H1 (cell line): ENCODE data around the gene TCP11. TPM values are rescaled to one million over a fixed set of nuclear protein-coding genes. Genes with fewer than 3 reads are reported as not detected.

ENCODE experiments used
- CTCF ChIA-PET: fragments of 300-600 bp; sonication (Branson Sonifier 250); formaldehyde crosslinking; loops from one replicate; lab custom pipeline; 2021; ENCODE audit not compliant: partially characterized antibody; lab: Charles Lee
- POLR2A ChIA-PET: fragments of 300-600 bp; sonication (Branson Sonifier 250); formaldehyde crosslinking; loops from one replicate; lab custom pipeline; 2021; ENCODE audit warnings: inconsistent platforms; ENCODE audit not compliant: partially characterized antibody; lab: Charles Lee
- DNase-seq, 2 experiments: peaks; one replicate each; pipeline versions ENCODE4 v3.0.0 to v3.0.0-alpha.2; 2010 to 2022; ENCODE audit warnings: low spot score in 2 of 2, low read depth in 1 of 2, mixed read lengths in 1 of 2
- FAIRE-seq: peaks from 2 replicates; lab custom pipeline; 2011; peaks lifted over from hg19 to GRCh38; lab: Jason Lieb, UNC
- H2AFZ ChIP-seq: 2 replicates; pipeline ENCODE4 v1.8.1; 2012; ENCODE audit warnings: low read length, inconsistent platforms
- H2AK5ac ChIP-seq: 2 replicates; pipeline ENCODE4 v1.6.1; 2013; ENCODE audit warnings: low read depth, low read length
- H2BK120ac ChIP-seq: replicated peaks from 2 replicates; pipeline ENCODE3; 2013; ENCODE audit warnings: low read depth, low read length, inconsistent platforms
- H2BK12ac ChIP-seq: 2 replicates; pipeline ENCODE4 v1.6.1; 2013; ENCODE audit warnings: low read depth, low read length
- H2BK15ac ChIP-seq: 2 replicates; pipeline ENCODE4 v1.6.1; 2013; ENCODE audit warnings: low read length
- H2BK20ac ChIP-seq: 2 replicates; pipeline ENCODE4 v1.6.1; 2013; ENCODE audit warnings: low read length
- H2BK5ac ChIP-seq: 2 replicates; pipeline ENCODE4 v1.6.1; 2013; ENCODE audit warnings: low read depth, low read length
- H3K14ac ChIP-seq: 2 replicates; pipeline ENCODE4 v1.6.1; 2013; ENCODE audit warnings: inconsistent platforms; ENCODE audit not compliant: insufficient read length
- H3K18ac ChIP-seq: 2 replicates; pipeline ENCODE4 v1.6.1; 2013; ENCODE audit warnings: low read length; ENCODE audit errors: extremely low read depth
- H3K23ac ChIP-seq: 2 replicates; pipeline ENCODE4 v1.6.1; 2013; ENCODE audit warnings: inconsistent platforms; ENCODE audit not compliant: insufficient read length
- H3K23me2 ChIP-seq: 2 replicates; pipeline ENCODE4 v1.6.1; 2013; ENCODE audit warnings: low read depth, low read length
- H3K27ac ChIP-seq: 2 replicates; pipeline ENCODE4 v1.6.1; 2011; ENCODE audit warnings: low read depth, low read length, inconsistent platforms
- H3K27me3 ChIP-seq, 4 experiments: replicated peaks in 1 of 4; 1 replicate in 1 of 4; 2 replicates in 3 of 4; pipeline versions ENCODE4 v1.6.1 to v1.8.1; 2011 to 2013; ENCODE audit warnings: low read length in 3 of 4, mild to moderate bottlenecking in 3 of 4, inconsistent platforms in 2 of 4, mixed read lengths in 2 of 4, moderate library complexity in 1 of 4; ENCODE audit not compliant: control insufficient read depth in 3 of 4, insufficient read depth in 3 of 4; ENCODE audit errors: extremely low read depth in 1 of 4
- H3K36me3 ChIP-seq, 4 experiments: 2 replicates each; pipeline versions ENCODE4 v1.6.1 to v1.8.1; 2011 to 2013; ENCODE audit warnings: mild to moderate bottlenecking in 4 of 4, low read length in 3 of 4, moderate library complexity in 2 of 4, control low read depth in 1 of 4, inconsistent platforms in 1 of 4; ENCODE audit not compliant: insufficient read depth in 4 of 4, control insufficient read depth in 2 of 4
- H3K4ac ChIP-seq: replicated peaks from 2 replicates; pipeline ENCODE3; 2013; ENCODE audit warnings: low read length, low read depth, mixed read lengths, inconsistent platforms; ENCODE audit not compliant: insufficient read length
- H3K4me1 ChIP-seq, 4 experiments: replicated peaks in 1 of 4; 1 replicate in 1 of 4; 2 replicates in 3 of 4; pipeline versions ENCODE4 v1.6.1 to v1.8.1; 2011 to 2013; ENCODE audit warnings: low read length in 3 of 4, inconsistent platforms in 2 of 4, mixed read lengths in 1 of 4; ENCODE audit not compliant: insufficient read depth in 4 of 4, control insufficient read depth in 3 of 4
- H3K4me2 ChIP-seq, 2 experiments: 2 replicates each; pipeline versions ENCODE4 v1.6.1 to v1.8.1; 2011 to 2013; ENCODE audit warnings: low read depth in 2 of 2, low read length in 2 of 2, control low read depth in 1 of 2, inconsistent platforms in 1 of 2, mild to moderate bottlenecking in 1 of 2; ENCODE audit not compliant: insufficient read depth in 1 of 2
- H3K4me3 ChIP-seq, 4 experiments: fragments of 200-600, 300-600 bp in 1 of 4; sonication (generic), shearing (Covaris generic), sonication (Bioruptor Twin) in 1 of 4; 2 replicates each; pipeline versions ENCODE4 v1.5.1 to v1.8.1; 2011 to 2016; ENCODE audit warnings: low read length in 4 of 4, low read depth in 3 of 4, control low read depth in 2 of 4, inconsistent platforms in 2 of 4, mild to moderate bottlenecking in 2 of 4, mixed read lengths in 1 of 4, moderate library complexity in 1 of 4; ENCODE audit not compliant: insufficient read depth in 2 of 4; ENCODE audit errors: extremely low read depth in 1 of 4
- H3K56ac ChIP-seq: replicated peaks from 2 replicates; pipeline ENCODE3; 2013; ENCODE audit warnings: low read depth, mild to moderate bottlenecking, mixed read lengths, low read length, inconsistent platforms; ENCODE audit not compliant: insufficient read length
- H3K79me1 ChIP-seq: 2 replicates; pipeline ENCODE4 v1.6.1; 2013; ENCODE audit warnings: low read depth, low read length, control low read depth
- H3K79me2 ChIP-seq, 2 experiments: 2 replicates each; pipeline versions ENCODE4 v1.6.1 to v1.8.1; 2012 to 2013; ENCODE audit warnings: low read length in 2 of 2, mild to moderate bottlenecking in 2 of 2, inconsistent platforms in 1 of 2; ENCODE audit not compliant: insufficient read depth in 2 of 2, control insufficient read depth in 1 of 2
- H3K9ac ChIP-seq, 4 experiments: replicated peaks in 1 of 4; 1 replicate in 1 of 4; 2 replicates in 3 of 4; pipeline versions ENCODE4 v1.6.1 to v1.8.1; 2011 to 2013; ENCODE audit warnings: low read depth in 3 of 4, low read length in 3 of 4, control low read depth in 2 of 4, mild to moderate bottlenecking in 2 of 4, moderate library complexity in 2 of 4, inconsistent platforms in 1 of 4; ENCODE audit errors: extremely low read depth in 1 of 4
- H3K9me3 ChIP-seq, 2 experiments: 2 replicates each; pipeline versions ENCODE4 v1.6.1 to v1.8.1; 2012 to 2013; ENCODE audit warnings: mild to moderate bottlenecking in 2 of 2, moderate library complexity in 2 of 2, control low read depth in 1 of 2, inconsistent platforms in 1 of 2, low read depth in 1 of 2, low read length in 1 of 2, mixed read lengths in 1 of 2; ENCODE audit not compliant: insufficient read depth in 2 of 2
- H4K20me1 ChIP-seq, 2 experiments: replicated peaks in 1 of 2; 2 replicates each; pipeline versions ENCODE3 to v1.8.1; 2011 to 2013; ENCODE audit warnings: inconsistent platforms in 2 of 2, low read length in 2 of 2, mild to moderate bottlenecking in 1 of 2; ENCODE audit not compliant: insufficient read depth in 2 of 2, control insufficient read depth in 1 of 2
- H4K5ac ChIP-seq: 2 replicates; pipeline ENCODE4 v1.6.1; 2013; ENCODE audit warnings: low read length, low read depth, mixed read lengths, inconsistent platforms; ENCODE audit not compliant: insufficient read length
- H4K8ac ChIP-seq: 2 replicates; pipeline ENCODE4 v1.8.0; 2013; ENCODE audit warnings: mild to moderate bottlenecking, moderate library complexity, low read length, inconsistent platforms; ENCODE audit not compliant: insufficient read depth; ENCODE audit errors: extremely low read depth
- H4K91ac ChIP-seq: replicated peaks from 2 replicates; pipeline ENCODE3; 2013; ENCODE audit warnings: low read length, mixed read lengths, inconsistent platforms; ENCODE audit not compliant: insufficient read length
- CHD2 ChIP-seq: IDR thresholded peaks from 2 replicates; pipeline ENCODE4 v1.6.1; 2012; ENCODE audit warnings: low read length, improper control_type of control experiment
- EGR1 ChIP-seq: IDR thresholded peaks from 2 replicates; pipeline ENCODE4 v1.6.1; 2011; ENCODE audit warnings: low read depth, low read length, borderline replicate concordance
- KDM4A ChIP-seq: IDR thresholded peaks from one replicate; pipeline ENCODE4 v1.7.1; 2012; ENCODE audit warnings: low read depth, mild to moderate bottlenecking, moderate library complexity, low read length, inconsistent platforms; ENCODE audit not compliant: severe bottlenecking
- POLR2A ChIP-seq, 2 experiments: IDR thresholded peaks; 1 replicate in 1 of 2; 2 replicates in 1 of 2; pipeline ENCODE4 v1.6.1; 2011; ENCODE audit warnings: low read depth in 2 of 2, low read length in 2 of 2, mild to moderate bottlenecking in 2 of 2; ENCODE audit errors: control extremely low read depth in 1 of 2
- WGBS, 2 experiments: shearing (Covaris generic) in 1 of 2; methylation state at CpG; one replicate each; pipeline versions ENCODE4 v1.1.6 to v1.1.7; 2013 to 2015; ENCODE audit warnings: low lambda C conversion rate in 2 of 2, mixed read lengths in 2 of 2, inconsistent platforms in 1 of 2, low coverage in 1 of 2, missing lambda C conversion rate in 1 of 2; ENCODE audit not compliant: insufficient replicate concordance in 2 of 2, insufficient coverage in 1 of 2, insufficient read length in 1 of 2; ENCODE audit errors: extremely low coverage in 1 of 2, missing lambda C conversion rate in 1 of 2; 5-methylcytosine and 5-hydroxymethylcytosine counted together
- polyA plus RNA-seq, 7 experiments: library from polyadenylated mRNA; depleted of rRNA in 3 of 7; stranded (reverse) in 5 of 7; unstranded in 2 of 7; fragments of >200 nt in 5 of 7; fragments of 200-250 nt in 2 of 7; gene quantifications; 1 replicate in 5 of 7; 2 replicates in 1 of 7; 4 replicates in 1 of 7; pipeline versions ENCODE4 v1.2.1 to v1.2.3, GENCODE V29; 2011 to 2013; ENCODE audit warnings: missing spikeins in 2 of 7, mixed read lengths in 2 of 7
- total RNA-seq: library from RNA; stranded (reverse); fragmentation: NEBNext Ultra II Directional; extraction: Animal tissue kit (Norgen Biotek cat#: 25700); gene quantifications from 2 replicates; pipeline ENCODE4 v1.2.1, GENCODE V29; 2021
- TF ChIP-seq, protein P1 (sequence below): IDR thresholded peaks from 2 replicates; pipeline ENCODE4 v1.6.1; 2011; ENCODE audit warnings: low read depth, mild to moderate bottlenecking, low read length; ENCODE audit not compliant: insufficient read depth
- TF ChIP-seq, protein P2 (sequence below): IDR thresholded peaks from 2 replicates; pipeline ENCODE4 v1.6.1; 2012; ENCODE audit warnings: inconsistent platforms
- TF ChIP-seq, protein P3 (sequence below), 3 experiments: IDR thresholded peaks; 1 replicate in 2 of 3; 2 replicates in 1 of 3; pipeline versions ENCODE4 v1.5.1 to v1.6.1; 2011; ENCODE audit warnings: low read length in 3 of 3, mild to moderate bottlenecking in 3 of 3, inconsistent platforms in 2 of 3, low read depth in 1 of 3, moderate library complexity in 1 of 3; ENCODE audit not compliant: insufficient read depth in 1 of 3; ENCODE audit errors: control extremely low read depth in 1 of 3

The TCP11 gene
- total and polyA plus RNA-seq, 2 of the 8 experiments (the other 6 are each of a cell fraction or from before 2014, with no cell fraction given), result 0.11 TPM; not detected in 1

DNA sequence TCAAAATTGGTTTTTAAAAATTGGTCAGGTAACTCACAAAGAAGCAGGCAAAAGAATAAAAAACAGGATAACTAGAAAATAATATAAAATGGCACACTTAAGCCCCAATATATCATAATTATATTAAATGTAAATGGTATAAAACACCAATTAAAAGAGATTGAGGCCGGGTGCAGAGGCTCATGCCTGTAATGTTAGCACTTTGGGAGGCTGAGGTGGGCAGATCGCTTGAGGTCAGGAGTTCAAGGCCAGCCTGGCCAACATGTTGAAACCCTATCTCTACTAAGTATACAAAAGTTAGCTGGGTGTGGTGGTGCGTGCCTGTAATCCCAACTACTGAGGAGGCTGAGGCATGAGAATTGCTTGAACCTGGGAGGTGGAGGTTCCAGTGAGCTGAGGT lies 36.1 kb downstream of the TCP11 start:
- H3K27me3 ChIP-seq, result no peaks in the 10 kb centered on the region
- no peak overlapping the region for H3K4me2 ChIP-seq
- ChIA-PET POLR2A (no interaction called here), CTCF (no interaction called here)
- WGBS, 2 experiments, result 93% methylated on average over 3 of the region's 3 CpGs; no CpG with 5 or more reads in 1 of the 2 experiments
- no peak overlapping the region for H2BK12ac ChIP-seq
- no peak overlapping the region for H3K27ac ChIP-seq
- H3K18ac ChIP-seq, result no peak overlapping the region
- H4K91ac ChIP-seq, result no peak overlapping the region
- H3K79me1 ChIP-seq, result no peaks in the 10 kb centered on the region
- H3K9ac ChIP-seq, result no peak overlapping the region
- H3K4me3 ChIP-seq, result no peak overlapping the region
- no peak overlapping the region for H2BK5ac ChIP-seq
- no peak overlapping the region for H2BK20ac ChIP-seq
- DNase-seq (no peak), FAIRE-seq (no peak)
- H2AK5ac ChIP-seq, result no peak overlapping the region
- H2BK15ac ChIP-seq, result no peak overlapping the region
- H3K9me3 ChIP-seq, result no peaks in the 10 kb centered on the region
- H3K4ac ChIP-seq, result no peak overlapping the region
- no peak overlapping the region for H4K8ac ChIP-seq
- no peak overlapping the region for H3K23ac ChIP-seq
- no peak overlapping the region for H4K5ac ChIP-seq
- no peaks in the 10 kb centered on the region for H3K23me2 ChIP-seq
- H4K20me1 ChIP-seq, result no peaks in the 10 kb centered on the region
- no peak overlapping the region for H3K56ac ChIP-seq
- H3K79me2 ChIP-seq, result no peaks in the 10 kb centered on the region
- H3K14ac ChIP-seq, result no peak overlapping the region
- no peaks in the 10 kb centered on the region for H3K4me1 ChIP-seq
- H2AFZ ChIP-seq, result no peak overlapping the region
- TF ChIP-seq, protein P1, sequence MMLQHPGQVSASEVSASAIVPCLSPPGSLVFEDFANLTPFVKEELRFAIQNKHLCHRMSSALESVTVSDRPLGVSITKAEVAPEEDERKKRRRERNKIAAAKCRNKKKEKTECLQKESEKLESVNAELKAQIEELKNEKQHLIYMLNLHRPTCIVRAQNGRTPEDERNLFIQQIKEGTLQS, result no peak
- TF ChIP-seq, protein P2, sequence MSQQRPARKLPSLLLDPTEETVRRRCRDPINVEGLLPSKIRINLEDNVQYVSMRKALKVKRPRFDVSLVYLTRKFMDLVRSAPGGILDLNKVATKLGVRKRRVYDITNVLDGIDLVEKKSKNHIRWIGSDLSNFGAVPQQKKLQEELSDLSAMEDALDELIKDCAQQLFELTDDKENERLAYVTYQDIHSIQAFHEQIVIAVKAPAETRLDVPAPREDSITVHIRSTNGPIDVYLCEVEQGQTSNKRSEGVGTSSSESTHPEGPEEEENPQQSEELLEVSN, result no peak
- TF ChIP-seq POLR2A (IDR thresholded peaks at IDR 0.05; ENCODE audit: control extremely low read depth in 1 of 2, low read depth in 2 of 2, low read length in 2 of 2) (no peak), CHD2 (no peak), EGR1 (no peak), KDM4A (no peak)
- TF ChIP-seq, protein P3, sequence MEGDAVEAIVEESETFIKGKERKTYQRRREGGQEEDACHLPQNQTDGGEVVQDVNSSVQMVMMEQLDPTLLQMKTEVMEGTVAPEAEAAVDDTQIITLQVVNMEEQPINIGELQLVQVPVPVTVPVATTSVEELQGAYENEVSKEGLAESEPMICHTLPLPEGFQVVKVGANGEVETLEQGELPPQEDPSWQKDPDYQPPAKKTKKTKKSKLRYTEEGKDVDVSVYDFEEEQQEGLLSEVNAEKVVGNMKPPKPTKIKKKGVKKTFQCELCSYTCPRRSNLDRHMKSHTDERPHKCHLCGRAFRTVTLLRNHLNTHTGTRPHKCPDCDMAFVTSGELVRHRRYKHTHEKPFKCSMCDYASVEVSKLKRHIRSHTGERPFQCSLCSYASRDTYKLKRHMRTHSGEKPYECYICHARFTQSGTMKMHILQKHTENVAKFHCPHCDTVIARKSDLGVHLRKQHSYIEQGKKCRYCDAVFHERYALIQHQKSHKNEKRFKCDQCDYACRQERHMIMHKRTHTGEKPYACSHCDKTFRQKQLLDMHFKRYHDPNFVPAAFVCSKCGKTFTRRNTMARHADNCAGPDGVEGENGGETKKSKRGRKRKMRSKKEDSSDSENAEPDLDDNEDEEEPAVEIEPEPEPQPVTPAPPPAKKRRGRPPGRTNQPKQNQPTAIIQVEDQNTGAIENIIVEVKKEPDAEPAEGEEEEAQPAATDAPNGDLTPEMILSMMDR (IDR thresholded peaks at IDR 0.05; ENCODE audit: control extremely low read depth in 1 of 3, insufficient read depth in 1 of 3, low read depth in 1 of 3, low read length in 3 of 3), result no peak
- TF ChIP-seq, all 59 proteins: peak for 0
- H2BK120ac ChIP-seq, result no peak overlapping the region
- no peaks in the 10 kb centered on the region for H3K36me3 ChIP-seq
